OCI-LY7 (cell line): Measurements from ENCODE around the gene S100B.

Experiments
- EZH2phosphoT487 ChIP-seq: fragments of 200-600 bp; sonication (generic); IDR thresholded peaks from 2 replicates; pipeline ENCODE4 v1.6.1; 2018; ENCODE audit warnings: low read depth, borderline replicate concordance, mild to moderate bottlenecking, mixed run types, antibody characterized with exemption, low read length, moderate library complexity, mixed read lengths
- TF ChIP-seq, protein P1 (sequence below): fragments of 200-600 bp; sonication (generic); conservative IDR thresholded peaks from 2 replicates; pipeline ENCODE4 v1.5.1; 2014; ENCODE audit warnings: mild to moderate bottlenecking, antibody characterized with exemption, low read length, moderate library complexity, mixed read lengths

DNA sequence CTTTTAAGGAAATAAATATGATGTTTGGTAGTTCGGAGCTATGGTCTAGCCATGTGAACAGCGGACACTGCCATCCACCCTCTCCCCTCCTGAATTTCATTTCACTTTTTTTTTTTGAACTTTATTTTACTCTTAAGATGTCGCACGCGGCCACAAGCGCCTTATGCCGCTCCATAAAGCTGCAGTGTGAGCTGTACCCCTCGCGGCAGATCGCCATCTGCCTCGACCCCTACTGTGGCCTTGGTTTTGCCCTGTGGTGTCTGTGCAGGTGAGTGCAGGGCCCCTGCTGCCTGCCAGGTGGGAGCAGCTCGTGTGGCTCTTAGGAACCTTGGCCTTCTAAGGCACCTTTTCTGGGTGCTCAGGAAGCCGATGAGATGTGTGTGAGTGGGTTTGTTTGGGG is 48.1 kb downstream of the S100B start:
- TF ChIP-seq, protein P1, sequence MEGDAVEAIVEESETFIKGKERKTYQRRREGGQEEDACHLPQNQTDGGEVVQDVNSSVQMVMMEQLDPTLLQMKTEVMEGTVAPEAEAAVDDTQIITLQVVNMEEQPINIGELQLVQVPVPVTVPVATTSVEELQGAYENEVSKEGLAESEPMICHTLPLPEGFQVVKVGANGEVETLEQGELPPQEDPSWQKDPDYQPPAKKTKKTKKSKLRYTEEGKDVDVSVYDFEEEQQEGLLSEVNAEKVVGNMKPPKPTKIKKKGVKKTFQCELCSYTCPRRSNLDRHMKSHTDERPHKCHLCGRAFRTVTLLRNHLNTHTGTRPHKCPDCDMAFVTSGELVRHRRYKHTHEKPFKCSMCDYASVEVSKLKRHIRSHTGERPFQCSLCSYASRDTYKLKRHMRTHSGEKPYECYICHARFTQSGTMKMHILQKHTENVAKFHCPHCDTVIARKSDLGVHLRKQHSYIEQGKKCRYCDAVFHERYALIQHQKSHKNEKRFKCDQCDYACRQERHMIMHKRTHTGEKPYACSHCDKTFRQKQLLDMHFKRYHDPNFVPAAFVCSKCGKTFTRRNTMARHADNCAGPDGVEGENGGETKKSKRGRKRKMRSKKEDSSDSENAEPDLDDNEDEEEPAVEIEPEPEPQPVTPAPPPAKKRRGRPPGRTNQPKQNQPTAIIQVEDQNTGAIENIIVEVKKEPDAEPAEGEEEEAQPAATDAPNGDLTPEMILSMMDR = no peak
- no peak for TF ChIP-seq EZH2phosphoT487
